ENCODE measurements around the gene TSHZ3. TPM values are rescaled to one million over a fixed set of nuclear protein-coding genes. Genes with fewer than 3 reads are reported as not detected.

The TSHZ3 gene
- total and polyA plus RNA-seq, 7 donors: 0.53 to 6.7 (median 2.2) TPM

DNA sequence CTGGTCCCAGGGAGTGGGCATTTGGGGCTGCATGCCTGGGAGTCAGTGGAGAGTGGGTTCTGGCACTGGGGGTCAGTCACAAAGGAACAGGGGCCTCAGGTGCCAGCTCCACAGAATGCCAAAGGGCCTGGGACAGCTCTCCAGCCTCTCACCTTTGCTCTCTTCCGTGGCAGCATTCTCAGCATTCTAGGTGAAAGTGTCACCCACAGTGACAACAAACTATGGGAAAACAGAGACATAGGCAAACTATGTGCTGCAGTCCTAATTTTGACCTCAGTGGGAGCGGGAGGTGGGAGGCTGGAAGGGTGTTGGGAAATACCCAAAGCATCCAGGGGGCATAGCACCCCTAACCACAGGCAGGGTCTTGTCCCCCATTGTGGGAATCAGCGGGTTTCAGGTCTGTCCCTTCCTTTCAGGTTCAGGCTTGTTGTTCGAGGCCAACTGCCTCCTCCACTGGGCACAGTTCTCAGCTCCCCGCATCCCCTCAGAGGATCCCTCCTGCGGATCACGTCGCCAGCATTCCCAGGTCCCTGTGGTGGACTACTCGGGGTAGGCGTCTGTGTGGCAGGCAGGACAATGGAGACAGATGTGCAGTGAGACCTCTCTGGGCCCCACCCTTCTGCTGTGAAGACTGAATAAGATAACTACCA, 52.4 kb downstream of the TSHZ3 start:
- intact Hi-C loops (cut with DNase I): no loop called here
- ATAC-seq (no peak), DNase-seq (no peak)
- TF ChIP-seq, protein P1, sequence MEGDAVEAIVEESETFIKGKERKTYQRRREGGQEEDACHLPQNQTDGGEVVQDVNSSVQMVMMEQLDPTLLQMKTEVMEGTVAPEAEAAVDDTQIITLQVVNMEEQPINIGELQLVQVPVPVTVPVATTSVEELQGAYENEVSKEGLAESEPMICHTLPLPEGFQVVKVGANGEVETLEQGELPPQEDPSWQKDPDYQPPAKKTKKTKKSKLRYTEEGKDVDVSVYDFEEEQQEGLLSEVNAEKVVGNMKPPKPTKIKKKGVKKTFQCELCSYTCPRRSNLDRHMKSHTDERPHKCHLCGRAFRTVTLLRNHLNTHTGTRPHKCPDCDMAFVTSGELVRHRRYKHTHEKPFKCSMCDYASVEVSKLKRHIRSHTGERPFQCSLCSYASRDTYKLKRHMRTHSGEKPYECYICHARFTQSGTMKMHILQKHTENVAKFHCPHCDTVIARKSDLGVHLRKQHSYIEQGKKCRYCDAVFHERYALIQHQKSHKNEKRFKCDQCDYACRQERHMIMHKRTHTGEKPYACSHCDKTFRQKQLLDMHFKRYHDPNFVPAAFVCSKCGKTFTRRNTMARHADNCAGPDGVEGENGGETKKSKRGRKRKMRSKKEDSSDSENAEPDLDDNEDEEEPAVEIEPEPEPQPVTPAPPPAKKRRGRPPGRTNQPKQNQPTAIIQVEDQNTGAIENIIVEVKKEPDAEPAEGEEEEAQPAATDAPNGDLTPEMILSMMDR (IDR thresholded peaks at IDR 0.05): no peak
- Histone ChIP-seq H3K36me3 (ENCODE audit: insufficient read depth in 1 of 2, low read depth in 1 of 2) (no peaks in the 10 kb centered on the region), H3K9me3 (no peaks in the 10 kb centered on the region), H3K4me3 (no peak overlapping the region), H3K27me3 (ENCODE audit: insufficient read depth in 3 of 3, low read length in 2 of 3) (no peaks in the 10 kb centered on the region), H3K27ac (no peak overlapping the region), H3K4me1 (no peaks in the 10 kb centered on the region)
- WGBS, 3 donors: 88 to 91% (median 90%) methylated on average over 10 of the region's 10 CpGs

DNA sequence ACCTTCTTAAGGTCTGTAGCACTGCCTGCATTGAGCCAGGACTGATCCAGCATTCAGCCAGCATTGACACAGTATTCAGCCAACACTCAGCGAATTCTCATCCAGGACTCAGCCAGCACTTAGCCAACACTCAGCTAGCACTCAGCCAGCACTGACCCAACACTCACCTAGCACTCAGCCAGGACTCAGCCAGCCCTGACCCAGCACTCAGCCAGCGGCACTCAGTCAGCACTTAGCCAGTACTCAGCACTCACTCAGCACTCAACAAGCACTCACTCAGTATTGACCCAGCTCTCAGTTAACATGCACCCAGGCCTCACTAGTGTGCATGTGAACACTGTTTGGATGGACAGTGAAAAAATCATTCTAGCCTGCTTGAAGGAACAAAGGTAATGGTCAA, 55.0 kb downstream of the TSHZ3 start:
- TF ChIP-seq, protein P1 (IDR thresholded peaks at IDR 0.05): no peak
- H3K36me3 ChIP-seq (ENCODE audit: insufficient read depth in 1 of 2, low read depth in 1 of 2): no peaks in the 10 kb centered on the region
- no peaks in the 10 kb centered on the region for H3K9me3 ChIP-seq
- no peaks in the 10 kb centered on the region for H3K4me1 ChIP-seq
- no peak overlapping the region for H3K27ac ChIP-seq
- H3K4me3 ChIP-seq: no peak overlapping the region
- H3K27me3 ChIP-seq (ENCODE audit: insufficient read depth in 3 of 3, low read length in 2 of 3): no peaks in the 10 kb centered on the region
- ATAC-seq (no peak), DNase-seq (no peak)
- WGBS, 3 donors: 92 to 95% (median 94%) methylated on average over 2 of the region's 2 CpGs
- intact Hi-C loops (cut with DNase I): no loop called here

DNA sequence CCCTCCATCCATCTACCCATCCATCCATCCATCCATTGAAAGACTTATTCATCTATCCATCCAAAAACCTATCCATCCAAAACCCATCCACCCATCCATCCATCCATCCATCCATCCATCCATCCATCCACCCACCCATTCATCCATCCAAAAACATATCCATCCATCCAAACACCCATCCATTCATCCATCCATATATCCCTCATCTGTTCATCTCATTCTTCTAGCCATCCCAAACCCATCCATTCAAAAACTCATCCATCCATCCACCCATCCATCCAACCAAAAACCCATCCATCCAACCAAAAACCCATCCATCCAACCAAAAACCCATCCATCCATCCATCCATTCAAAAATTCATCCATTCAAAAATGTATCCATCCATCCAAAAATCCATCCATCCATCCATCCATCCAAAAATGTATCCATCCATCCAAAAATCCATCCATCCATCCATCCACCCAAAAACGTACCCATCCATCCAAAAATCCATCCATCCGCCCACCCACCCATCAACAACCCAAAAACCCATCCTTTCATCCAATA, 56.5 kb downstream of the TSHZ3 start:
- 92 to 100% (median 93%) methylated on average over 2 of the region's 2 CpGs for WGBS, 3 donors
- intact Hi-C loops (cut with DNase I): no loop called here
- Histone ChIP-seq H3K4me1 (no peaks in the 10 kb centered on the region), H3K9me3 (no peaks in the 10 kb centered on the region), H3K36me3 (ENCODE audit: insufficient read depth in 1 of 2, low read depth in 1 of 2) (no peaks in the 10 kb centered on the region), H3K27me3 (ENCODE audit: insufficient read depth in 3 of 3, low read length in 2 of 3) (peaks cover 0 to 1% (median 0%) of the 10 kb centered on the region in 3 donors), H3K27ac (no peak overlapping the region), H3K4me3 (no peak overlapping the region)
- ATAC-seq (no peak), DNase-seq (no peak)
- TF ChIP-seq, protein P1 (IDR thresholded peaks at IDR 0.05): no peak

DNA sequence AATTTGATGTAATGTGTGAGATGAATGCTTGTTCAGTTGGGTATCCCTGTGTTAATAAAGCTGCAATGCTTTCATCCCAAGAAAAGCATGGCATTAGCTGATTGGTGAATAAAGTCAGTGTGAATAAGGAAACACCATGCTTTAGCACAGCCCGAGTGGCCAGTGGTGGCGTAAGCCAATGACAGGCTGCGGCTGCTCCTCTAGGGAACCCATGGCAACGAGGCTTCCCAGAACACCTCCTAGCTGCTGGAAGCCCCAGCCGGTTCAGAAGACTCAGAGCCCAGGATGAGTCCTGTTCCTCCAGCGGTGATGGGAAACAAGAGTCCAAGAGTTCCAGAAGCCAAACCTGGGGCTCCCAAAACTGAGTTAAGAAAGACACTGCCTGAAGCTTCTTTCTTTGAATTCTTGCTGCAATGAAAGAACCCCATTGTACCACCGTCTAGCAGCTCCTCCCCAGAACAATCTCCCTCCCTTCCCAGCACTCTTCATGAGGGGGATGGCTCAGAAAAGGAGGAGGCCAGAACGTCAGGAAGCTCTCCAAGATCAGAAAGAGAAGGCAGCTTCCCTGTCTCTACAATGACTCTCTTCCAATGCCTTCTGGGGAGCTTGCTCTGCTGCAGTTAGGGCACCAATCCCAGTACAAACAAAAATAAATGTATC, 58.2 kb downstream of the TSHZ3 start:
- intact Hi-C loops (cut with DNase I): no loop called here
- DNase-seq (no peak), ATAC-seq (no peak)
- Histone ChIP-seq H3K9me3 (no peaks in the 10 kb centered on the region), H3K4me1 (no peaks in the 10 kb centered on the region), H3K36me3 (ENCODE audit: insufficient read depth in 1 of 2, low read depth in 1 of 2) (no peaks in the 10 kb centered on the region), H3K27ac (no peak overlapping the region), H3K4me3 (no peak overlapping the region), H3K27me3 (ENCODE audit: insufficient read depth in 3 of 3, low read length in 2 of 3) (peaks cover 0 to 1% (median 0%) of the 10 kb centered on the region in 3 donors)
- 41 to 47% (median 45%) methylated on average over 8 of the region's 8 CpGs for WGBS, 3 donors
- TF ChIP-seq, protein P1 (IDR thresholded peaks at IDR 0.05): no peak

Measured in psoas muscle (tissue), 8 donors.